ENCODE measurements around the gene IQGAP2. TPM values are rescaled to one million over a fixed set of nuclear protein-coding genes. Genes with fewer than 3 reads are reported as not detected.

IQGAP2 gene
- total and polyA plus RNA-seq, 2 of the 8 experiments (the other 6 are each of a cell fraction or from before 2014, with no cell fraction given) = 19.7 to 66.0 TPM

- peaks cover 0 to under 1% of the 10 kb centered on the region in 2 experiments; a peak in 1 of 4 replicates for H3K9me3 ChIP-seq (ENCODE audit: insufficient read depth in 2 of 2, low read depth in 1 of 2, low read length in 1 of 2)
- FAIRE-seq (no peak), DNase-seq (ENCODE audit: low read depth in 1 of 2, low spot score in 2 of 2) (no peak)
- no peak overlapping the region for H3K9ac ChIP-seq (replicated peaks in 1 of 4; ENCODE audit: extremely low read depth in 1 of 4, low read depth in 3 of 4, low read length in 3 of 4)
- no peak overlapping the region for H3K4me3 ChIP-seq (ENCODE audit: extremely low read depth in 1 of 4, insufficient read depth in 2 of 4, low read depth in 3 of 4, low read length in 4 of 4)
- H3K4ac ChIP-seq (replicated peaks; ENCODE audit: insufficient read length, low read depth, low read length) = no peak overlapping the region
- no peak overlapping the region for H4K8ac ChIP-seq (ENCODE audit: extremely low read depth, insufficient read depth, low read length)
- no peak overlapping the region for H2BK5ac ChIP-seq (ENCODE audit: low read depth, low read length)
- no peak overlapping the region for H4K91ac ChIP-seq (replicated peaks; ENCODE audit: insufficient read length, low read length)
- H4K20me1 ChIP-seq (replicated peaks in 1 of 2; ENCODE audit: control insufficient read depth in 1 of 2, insufficient read depth in 2 of 2, low read length in 2 of 2) = no peaks in the 10 kb centered on the region
- H2BK120ac ChIP-seq (replicated peaks; ENCODE audit: low read depth, low read length) = no peak overlapping the region
- H3K27me3 ChIP-seq (replicated peaks in 1 of 4; ENCODE audit: control insufficient read depth in 3 of 4, extremely low read depth in 1 of 4, insufficient read depth in 3 of 4, low read length in 3 of 4) = no peaks in the 10 kb centered on the region
- 95% methylated on average over 2 of the region's 2 CpGs; no CpG with 5 or more reads in 1 of the 2 experiments for WGBS, 2 experiments (ENCODE audit: extremely low coverage in 1 of 2, insufficient coverage in 1 of 2, insufficient read length in 1 of 2, insufficient replicate concordance in 2 of 2, low coverage in 1 of 2, low lambda C conversion rate in 2 of 2, missing lambda C conversion rate in 1 of 2)
- CTCF ChIA-PET (ENCODE audit: partially characterized antibody) = interaction anchor here (1.3 to 1.4 kb wide), 2 partner anchors 11 to 12 kb away, joined by 3 read pairs; no protein-coding TSS in a partner anchor
- H2AFZ ChIP-seq (ENCODE audit: low read length) = no peak overlapping the region
- H4K5ac ChIP-seq (ENCODE audit: insufficient read length, low read depth, low read length) = no peak overlapping the region
- no peak overlapping the region for H2BK15ac ChIP-seq (ENCODE audit: low read length)
- H2BK12ac ChIP-seq (ENCODE audit: low read depth, low read length) = no peak overlapping the region
- peaks cover 11% of the 10 kb centered on the region; the same call in 1 of the 2 replicates for H3K79me1 ChIP-seq (ENCODE audit: low read depth, low read length)
- H3K79me2 ChIP-seq (ENCODE audit: control insufficient read depth in 1 of 2, insufficient read depth in 2 of 2, low read length in 2 of 2) = peaks cover 0 to 28% of the 10 kb centered on the region in 2 experiments; a peak in 2 of 4 replicates
- no peak overlapping the region for H3K27ac ChIP-seq (ENCODE audit: low read depth, low read length)
- no peaks in the 10 kb centered on the region for H3K36me3 ChIP-seq (ENCODE audit: control insufficient read depth in 2 of 4, insufficient read depth in 4 of 4, low read length in 3 of 4)
- no peaks in the 10 kb centered on the region for H3K23me2 ChIP-seq (ENCODE audit: low read depth, low read length)
- no peak overlapping the region for H2BK20ac ChIP-seq (ENCODE audit: low read length)
- no peak for TF ChIP-seq POU5F1 (IDR thresholded peaks at IDR 0.05; ENCODE audit: low read depth, low read length)
- TF ChIP-seq CTBP2 (IDR thresholded peaks at IDR 0.05; ENCODE audit: borderline replicate concordance, insufficient read depth, insufficient read length, low read length) = no peak
- TF ChIP-seq ASH2L (IDR thresholded peaks at IDR 0.05; ENCODE audit: low read length) = no peak
- no peak for TF ChIP-seq ATF2 (IDR thresholded peaks at IDR 0.05; ENCODE audit: low read length)
- no peak for TF ChIP-seq CBX8 (IDR thresholded peaks at IDR 0.05; ENCODE audit: borderline replicate concordance, low read depth, low read length)
- TF ChIP-seq USF2 (IDR thresholded peaks at IDR 0.05; ENCODE audit: low read length) = no peak
- no peak for TF ChIP-seq TAF7 (optimal IDR thresholded peaks at IDR 0.05; ENCODE audit: borderline replicate concordance, low read depth, low read length)
- no peak for TF ChIP-seq ZNF274 (IDR thresholded peaks at IDR 0.05; ENCODE audit: borderline replicate concordance, extremely low read depth, low read length)
- TF ChIP-seq SP2 (IDR thresholded peaks at IDR 0.05; ENCODE audit: low read length) = no peak
- TF ChIP-seq RFX5 (IDR thresholded peaks at IDR 0.05; ENCODE audit: borderline replicate concordance, low read depth, low read length) = no peak
- no peak for TF ChIP-seq SP1 (IDR thresholded peaks at IDR 0.05; ENCODE audit: low read depth, low read length)
- no peak overlapping the region for H2AK5ac ChIP-seq (ENCODE audit: low read depth, low read length)
- H3K4me2 ChIP-seq (ENCODE audit: insufficient read depth in 1 of 2, low read depth in 2 of 2, low read length in 2 of 2) = no peak overlapping the region
- H3K56ac ChIP-seq (replicated peaks; ENCODE audit: insufficient read length, low read depth, low read length) = no peak overlapping the region
- no peak overlapping the region for H3K14ac ChIP-seq (ENCODE audit: insufficient read length)
- H3K4me1 ChIP-seq (replicated peaks in 1 of 4; ENCODE audit: control insufficient read depth in 3 of 4, insufficient read depth in 4 of 4, low read length in 3 of 4) = peaks cover 2 to 28% (median 15%) of the 10 kb centered on the region in 4 experiments
- no peak overlapping the region for H3K23ac ChIP-seq (ENCODE audit: insufficient read length)
- no peak overlapping the region for H3K18ac ChIP-seq (ENCODE audit: extremely low read depth, low read length)
- POLR2A ChIA-PET (ENCODE audit: partially characterized antibody) = no interaction called here
Measured at GRCh38 chr5:76477061-76477460, 74.0 kb downstream of the IQGAP2 start.

All from H1 (cell line).